H9 (cell line): ENCODE results near the gene SLC25A41. TPM values are rescaled to one million over a fixed set of nuclear protein-coding genes. Genes with fewer than 3 reads are reported as not detected.

Source experiments
- DNase-seq: peaks from one replicate; pipeline ENCODE4 v3.0.0-alpha.2; 2017
- H2AFZ ChIP-seq: one replicate; pipeline ENCODE4 v1.6.1; 2013; ENCODE audit warnings: mild to moderate bottlenecking, low read length, control low read depth, moderate library complexity
- H2AK5ac ChIP-seq: 2 replicates; pipeline ENCODE4 v1.6.1; 2013; ENCODE audit warnings: low read length, control low read depth, mixed read lengths; ENCODE audit not compliant: insufficient read length
- H2BK120ac ChIP-seq: one replicate; pipeline ENCODE4 v1.6.1; 2013; ENCODE audit warnings: low read depth, mild to moderate bottlenecking, low read length, control low read depth, inconsistent platforms; ENCODE audit not compliant: poor library complexity, severe bottlenecking
- H2BK12ac ChIP-seq: 2 replicates; pipeline ENCODE4 v1.6.1; 2013; ENCODE audit warnings: low read length, control low read depth, mixed read lengths, low read depth; ENCODE audit not compliant: insufficient read length
- H2BK15ac ChIP-seq: 2 replicates; pipeline ENCODE4 v1.6.1; 2013; ENCODE audit warnings: low read depth, low read length, control low read depth
- H2BK20ac ChIP-seq: one replicate; pipeline ENCODE4 v1.6.1; 2013; ENCODE audit warnings: low read depth, mild to moderate bottlenecking, low read length, control low read depth, inconsistent platforms; ENCODE audit not compliant: poor library complexity, severe bottlenecking
- H2BK5ac ChIP-seq: 2 replicates; pipeline ENCODE4 v1.6.1; 2013; ENCODE audit warnings: low read length, control low read depth, mixed read lengths; ENCODE audit not compliant: insufficient read length
- H3K14ac ChIP-seq: 2 replicates; pipeline ENCODE4 v1.6.1; 2013; ENCODE audit warnings: low read length, control low read depth; ENCODE audit not compliant: insufficient read depth
- H3K18ac ChIP-seq: 2 replicates; pipeline ENCODE4 v1.6.1; 2013; ENCODE audit warnings: low read depth, mild to moderate bottlenecking, mixed read lengths, low read length, control low read depth; ENCODE audit not compliant: insufficient read length
- H3K23ac ChIP-seq: 2 replicates; pipeline ENCODE4 v1.6.1; 2013; ENCODE audit warnings: low read length, control low read depth, mixed read lengths, low read depth; ENCODE audit not compliant: insufficient read length
- H3K23me2 ChIP-seq: 2 replicates; pipeline ENCODE4 v1.6.1; 2013; ENCODE audit warnings: low read depth, mild to moderate bottlenecking, mixed read lengths, low read length, control low read depth; ENCODE audit not compliant: insufficient read length, poor library complexity, severe bottlenecking
- H3K27ac ChIP-seq: 2 replicates; pipeline ENCODE4 v1.5.1; 2013; ENCODE audit warnings: low read length, control low read depth, mixed read lengths, low read depth; ENCODE audit not compliant: insufficient read length
- H3K27me3 ChIP-seq: 2 replicates; pipeline ENCODE4 v1.6.1; 2013; ENCODE audit warnings: low read length, control low read depth, inconsistent platforms; ENCODE audit not compliant: insufficient read depth
- H3K4ac ChIP-seq: 2 replicates; pipeline ENCODE4 v1.6.1; 2013; ENCODE audit warnings: low read depth, mild to moderate bottlenecking, control low read depth, inconsistent platforms, low read length, moderate library complexity
- H3K4me1 ChIP-seq: 2 replicates; pipeline ENCODE4 v1.6.1; 2013; ENCODE audit warnings: low read length, control low read depth, inconsistent platforms; ENCODE audit not compliant: insufficient read depth
- H3K4me2 ChIP-seq: 2 replicates; pipeline ENCODE4 v1.6.1; 2013; ENCODE audit warnings: low read length, control low read depth, mixed read lengths; ENCODE audit not compliant: insufficient read length, insufficient read depth
- H3K56ac ChIP-seq: 2 replicates; pipeline ENCODE4 v1.6.1; 2013; ENCODE audit warnings: low read depth, mild to moderate bottlenecking, mixed read lengths, low read length, control low read depth; ENCODE audit not compliant: insufficient read length
- H3K79me1 ChIP-seq: 2 replicates; pipeline ENCODE4 v1.6.1; 2013; ENCODE audit warnings: low read depth, mild to moderate bottlenecking, moderate library complexity, low read length, control low read depth, inconsistent platforms; ENCODE audit not compliant: insufficient read depth, poor library complexity, severe bottlenecking
- H3K79me2 ChIP-seq: 2 replicates; pipeline ENCODE4 v1.6.1; 2013; ENCODE audit warnings: low read length, control low read depth, inconsistent platforms; ENCODE audit not compliant: insufficient read depth
- H3K9ac ChIP-seq: 2 replicates; pipeline ENCODE4 v1.6.1; 2013; ENCODE audit warnings: low read length, control low read depth, mixed read lengths; ENCODE audit not compliant: insufficient read length; ENCODE audit errors: extremely low read depth
- H3K9me3 ChIP-seq: one replicate; pipeline ENCODE4 v1.6.1; 2013; ENCODE audit warnings: low read depth, low read length, inconsistent platforms; ENCODE audit not compliant: control insufficient read depth
- H3T11ph ChIP-seq: one replicate; pipeline ENCODE4 v1.6.1; 2013; ENCODE audit warnings: mild to moderate bottlenecking, low read length, control low read depth, inconsistent platforms
- H4K20me1 ChIP-seq: one replicate; pipeline ENCODE4 v1.6.1; 2013; ENCODE audit not compliant: control insufficient read depth, insufficient read length, insufficient read depth
- H4K5ac ChIP-seq: 2 replicates; pipeline ENCODE4 v1.6.1; 2013; ENCODE audit warnings: low read depth, mild to moderate bottlenecking, mixed read lengths, low read length, control low read depth; ENCODE audit not compliant: insufficient read length
- H4K8ac ChIP-seq: replicated peaks from 2 replicates; pipeline ENCODE4 v1.6.1; 2013; ENCODE audit warnings: low read length, control low read depth, mixed read lengths, low read depth; ENCODE audit not compliant: insufficient read length
- H4K91ac ChIP-seq: 2 replicates; pipeline ENCODE4 v1.6.1; 2013; ENCODE audit warnings: low read depth, mild to moderate bottlenecking, moderate library complexity, mixed read lengths, low read length, control low read depth; ENCODE audit not compliant: insufficient read length
- H3K27ac Mint-ChIP-seq, 3 experiments: 2 replicates in 2 of 3; 3 replicates in 1 of 3; pipeline ENCODE4 v1.8.0; 2020 to 2021; ENCODE audit warnings: mixed read lengths in 3 of 3, mild to moderate bottlenecking in 1 of 3, moderate library complexity in 1 of 3
- H3K27me3 Mint-ChIP-seq: 2 replicates; pipeline ENCODE4 v1.8.0; 2021; ENCODE audit warnings: low read depth, mild to moderate bottlenecking, moderate library complexity, mixed read lengths
- H3K36me3 Mint-ChIP-seq, 3 experiments: 2 replicates in 2 of 3; 3 replicates in 1 of 3; pipeline ENCODE4 v1.8.0; 2020 to 2021; ENCODE audit warnings: low read depth in 3 of 3, mixed read lengths in 3 of 3; ENCODE audit not compliant: insufficient read depth in 1 of 3
- H3K4me1 Mint-ChIP-seq, 2 experiments: 2 replicates each; pipeline ENCODE4 v1.8.0; 2020; ENCODE audit warnings: mixed read lengths in 2 of 2
- H3K4me3 Mint-ChIP-seq, 2 experiments: 2 replicates in 1 of 2; 3 replicates in 1 of 2; pipeline ENCODE4 v1.8.0; 2020 to 2021; ENCODE audit warnings: mild to moderate bottlenecking in 2 of 2, mixed read lengths in 2 of 2, moderate library complexity in 1 of 2
- H3K9me3 Mint-ChIP-seq, 2 experiments: 2 replicates in 1 of 2; 3 replicates in 1 of 2; pipeline ENCODE4 v1.8.0; 2020; ENCODE audit warnings: mild to moderate bottlenecking in 2 of 2, mixed read lengths in 2 of 2, moderate library complexity in 1 of 2
- WGBS: extraction: QIAGEN DNeasy Blood & Tissue Kit; methylation state at CpG from one replicate; pipeline ENCODE4 v1.1.7; 2013; ENCODE audit warnings: missing lambda C conversion rate, low lambda C conversion rate, mixed read lengths; ENCODE audit not compliant: insufficient read length; ENCODE audit errors: extremely low coverage; 5-methylcytosine and 5-hydroxymethylcytosine counted together
- total RNA-seq: library from RNA; stranded (reverse); gene quantifications from 2 replicates; pipeline ENCODE4 v1.2.1, GENCODE V29; 2021
- TF ChIP-seq, protein P1 (sequence below): fragments of 200-600 bp; sonication (generic); conservative IDR thresholded peaks from 3 replicates; pipeline ENCODE4 v1.8.0; 2021; ENCODE audit warnings: antibody characterized with exemption, mild to moderate bottlenecking

Gene SLC25A41
- total RNA-seq, 1 experiment from 2014 or later: 0.20 TPM

DNA sequence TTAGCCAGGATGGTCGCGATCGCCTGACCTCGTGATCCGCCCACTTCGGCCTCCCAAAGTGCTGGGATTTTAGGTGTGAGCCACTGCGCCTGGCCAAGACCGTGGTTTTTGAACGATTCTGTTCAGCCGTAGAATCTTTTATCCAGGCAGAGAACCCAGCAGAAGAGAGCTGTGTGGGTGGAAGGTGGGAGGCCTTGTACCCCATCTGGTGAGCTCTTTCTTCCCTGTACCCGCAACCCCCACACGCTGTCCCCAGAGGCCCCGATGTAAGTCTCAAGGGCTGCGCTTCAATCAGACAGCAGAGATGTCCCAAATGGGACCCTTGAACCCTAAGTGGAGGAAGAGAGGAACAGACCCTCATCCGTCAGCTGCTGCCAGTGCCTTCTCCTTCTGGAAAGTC lies 22.4 kb upstream of the SLC25A41 start:
- Histone ChIP-seq H3K4me2 (no peak overlapping the region), H2BK12ac (no peak overlapping the region), H3K23ac (no peak overlapping the region), H4K8ac (no peak overlapping the region), H3K14ac (no peak overlapping the region), H3K9me3 (peaks cover 8% of the 10 kb centered on the region), H2BK120ac (no peak overlapping the region), H3K4ac (no peak overlapping the region), H2BK20ac (no peak overlapping the region), H3K27ac (no peak overlapping the region), H3K27me3 (no peaks in the 10 kb centered on the region), H3K23me2 (peaks cover 4% of the 10 kb centered on the region), H3K9ac (no peak overlapping the region), H2AFZ (no peak overlapping the region), H3K79me1 (no peaks in the 10 kb centered on the region), H4K91ac (no peak overlapping the region), H3T11ph (no peak overlapping the region), H3K18ac (no peak overlapping the region), H3K56ac (no peak overlapping the region), H2BK5ac (no peak overlapping the region), H2BK15ac (no peak overlapping the region), H3K4me1 (no peaks in the 10 kb centered on the region; the same call in 1 of the 2 replicates), H4K20me1 (no peaks in the 10 kb centered on the region), H4K5ac (no peak overlapping the region), H3K79me2 (no peaks in the 10 kb centered on the region), H2AK5ac (no peak overlapping the region)
- peaks cover 9 to 14% of the 10 kb centered on the region in 2 experiments for H3K4me1 Mint-ChIP-seq
- no peak overlapping the region for H3K27ac Mint-ChIP-seq
- no peak for DNase-seq
- peaks cover 31 to 47% (median 42%) of the 10 kb centered on the region in 3 experiments for H3K36me3 Mint-ChIP-seq
- H3K4me3 Mint-ChIP-seq: no peak overlapping the region
- peaks cover 5% of the 10 kb centered on the region for H3K27me3 Mint-ChIP-seq
- TF ChIP-seq, protein P1, sequence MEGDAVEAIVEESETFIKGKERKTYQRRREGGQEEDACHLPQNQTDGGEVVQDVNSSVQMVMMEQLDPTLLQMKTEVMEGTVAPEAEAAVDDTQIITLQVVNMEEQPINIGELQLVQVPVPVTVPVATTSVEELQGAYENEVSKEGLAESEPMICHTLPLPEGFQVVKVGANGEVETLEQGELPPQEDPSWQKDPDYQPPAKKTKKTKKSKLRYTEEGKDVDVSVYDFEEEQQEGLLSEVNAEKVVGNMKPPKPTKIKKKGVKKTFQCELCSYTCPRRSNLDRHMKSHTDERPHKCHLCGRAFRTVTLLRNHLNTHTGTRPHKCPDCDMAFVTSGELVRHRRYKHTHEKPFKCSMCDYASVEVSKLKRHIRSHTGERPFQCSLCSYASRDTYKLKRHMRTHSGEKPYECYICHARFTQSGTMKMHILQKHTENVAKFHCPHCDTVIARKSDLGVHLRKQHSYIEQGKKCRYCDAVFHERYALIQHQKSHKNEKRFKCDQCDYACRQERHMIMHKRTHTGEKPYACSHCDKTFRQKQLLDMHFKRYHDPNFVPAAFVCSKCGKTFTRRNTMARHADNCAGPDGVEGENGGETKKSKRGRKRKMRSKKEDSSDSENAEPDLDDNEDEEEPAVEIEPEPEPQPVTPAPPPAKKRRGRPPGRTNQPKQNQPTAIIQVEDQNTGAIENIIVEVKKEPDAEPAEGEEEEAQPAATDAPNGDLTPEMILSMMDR: no peak
- no CpG with 5 or more reads among the region's 15 CpGs for WGBS
- peaks cover 6 to 7% of the 10 kb centered on the region in 2 experiments; a peak in 4 of 5 replicates for H3K9me3 Mint-ChIP-seq
